ENCODE data around the gene PALD1.

GRCh38 chr10:70462349-70462984 is 16.1 kb upstream of the PALD1 start:
- TF ChIP-seq CTCF (IDR thresholded peaks at IDR 0.05) (peak in 1 of 6 experiments; percentile 10), POLR2A (IDR thresholded peaks at IDR 0.05) (no peak), EP300 (IDR thresholded peaks at IDR 0.05) (peak in 1 of 4 donors; percentile 6), POLR2AphosphoS5 (IDR thresholded peaks at IDR 0.05) (no peak)

All from upper lobe of left lung (tissue), 4 donors.